GM19193 (cell line): Measurements from ENCODE around the gene CAPN1.

Experiments used
- POLR2A ChIP-seq: IDR thresholded peaks from 4 replicates; pipeline ENCODE4 v1.6.1; 2011; ENCODE audit not compliant: insufficient read depth, insufficient read length; ENCODE audit errors: extremely low read depth

The CAPN1 gene

DNA sequence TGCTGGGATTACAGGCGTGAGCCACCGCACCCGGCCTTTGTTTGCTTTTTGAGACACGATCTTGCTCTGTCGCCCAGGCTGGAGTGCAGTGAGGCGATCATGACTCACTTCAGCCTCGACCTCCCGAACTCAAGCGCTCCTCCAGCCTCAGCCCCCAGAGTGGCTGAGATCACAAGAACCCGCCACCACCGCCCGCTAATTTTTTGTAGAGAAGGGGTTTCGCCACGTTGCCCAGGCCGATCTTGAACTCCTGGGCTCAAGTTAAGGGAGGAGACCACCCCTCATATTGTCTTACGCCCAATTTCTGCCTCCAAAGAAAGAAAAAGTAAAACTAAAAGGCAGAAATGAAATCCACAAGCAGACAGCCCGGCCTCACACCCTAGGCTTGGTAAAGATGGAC lies 78.6 kb downstream of the CAPN1 start:
- TF ChIP-seq POLR2A = no peak

DNA sequence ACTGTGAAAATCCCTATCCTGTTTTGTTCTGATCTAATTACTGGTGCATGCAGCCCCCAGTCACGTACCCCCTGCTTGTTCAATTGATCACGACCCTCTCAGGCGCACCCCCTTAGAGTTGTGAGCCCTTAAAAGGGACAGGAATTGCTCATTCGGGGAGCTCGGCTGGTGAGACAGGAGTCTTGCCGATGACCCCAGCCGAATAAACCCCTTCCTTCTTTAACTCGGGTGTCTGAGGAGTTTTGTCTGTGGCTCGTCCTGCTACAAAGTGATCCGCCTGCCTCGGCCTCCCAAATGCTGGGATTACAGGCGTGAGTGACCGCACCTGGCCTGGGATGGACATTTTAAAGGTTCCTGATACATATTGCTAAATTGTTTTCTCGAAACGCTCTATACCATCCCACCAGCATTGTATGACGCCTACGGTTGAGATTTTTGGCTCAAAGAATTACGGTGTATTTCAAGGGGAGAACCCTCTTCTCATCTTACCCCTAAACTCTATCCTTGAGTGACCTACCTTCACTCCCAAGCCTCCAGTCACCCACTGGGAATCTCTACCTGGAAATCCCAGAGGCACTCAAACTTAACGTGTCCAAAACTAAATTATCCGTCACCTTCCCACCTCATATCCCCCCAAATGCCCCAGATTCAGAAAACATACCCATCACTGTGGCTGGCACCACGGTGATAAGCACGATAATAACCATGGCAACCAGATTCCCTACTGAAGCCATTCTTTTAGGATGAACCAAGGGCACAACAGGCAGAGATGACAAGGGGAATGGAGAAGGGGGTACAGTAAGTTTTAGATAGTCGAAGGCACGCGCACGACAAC lies 79.2 kb downstream of the CAPN1 start:
- no peak for TF ChIP-seq POLR2A
